GM18951 (cell line): ENCODE measurements around the gene CD70.
"Not testable (repeated sequence)": the region's sequence is repeated elsewhere in the genome, so short reads cannot be mapped to it uniquely, and the experiment has no call there.

ENCODE experiments used
- POLR2A ChIP-seq: IDR thresholded peaks from 4 replicates; pipeline ENCODE4 v1.6.1; 2011; ENCODE audit warnings: mild to moderate bottlenecking; ENCODE audit not compliant: insufficient read length, insufficient read depth; ENCODE audit errors: extremely low read depth
- in situ Hi-C: fragments of 300-500 bp; cut with MboI; formaldehyde crosslinking; loops from one replicate; pipeline ENCODE4 v1.12.0; 2022; ENCODE audit warnings: low sequenced_read_pairs, mixed read lengths, inconsistent platforms; ENCODE audit not compliant: unreplicated experiment

The CD70 gene

GRCh38 chr19:6604906-6605305 is 14.0 kb upstream of the CD70 start:
- no peak for TF ChIP-seq POLR2A
- in situ Hi-C loops: no loop called here

- TF ChIP-seq POLR2A: no peak
- in situ Hi-C loops: no loop called here
Observed at GRCh38 chr19:6602729-6603114, 11.8 kb upstream of the CD70 start.

- in situ Hi-C loops: not testable (repeated sequence)
Observed at GRCh38 chr19:6601537-6602052, 10.6 kb upstream of the CD70 start.

GRCh38 chr19:6600951-6601536 is 10.1 kb upstream of the CD70 start:
- in situ Hi-C loops: not testable (repeated sequence)

GRCh38 chr19:6599866-6600454 is 9.0 kb upstream of the CD70 start:
- TF ChIP-seq POLR2A: no peak
- in situ Hi-C loops: no loop called here

GRCh38 chr19:6598254-6598892 is 7.4 kb upstream of the CD70 start:
- in situ Hi-C loops: not testable (repeated sequence)

GRCh38 chr19:6597471-6598253 is 6.7 kb upstream of the CD70 start:
- in situ Hi-C loops: not testable (repeated sequence)

- in situ Hi-C loops: no loop called here
- no peak for TF ChIP-seq POLR2A
Observed at GRCh38 chr19:6596621-6597020, 5.7 kb upstream of the CD70 start.

GRCh38 chr19:6593651-6594416 is 2.9 kb upstream of the CD70 start:
- in situ Hi-C loops: no loop called here
- TF ChIP-seq POLR2A: no peak

GRCh38 chr19:6590258-6590826 is 608 bp downstream of the CD70 start:
- no peak for TF ChIP-seq POLR2A
- in situ Hi-C loops: no loop called here

GRCh38 chr19:6589711-6590257 is 1.2 kb downstream of the CD70 start:
- TF ChIP-seq POLR2A: no peak
- in situ Hi-C loops: no loop called here

- in situ Hi-C loops: no loop called here
- no peak for TF ChIP-seq POLR2A
Observed at GRCh38 chr19:6588508-6589345, 2.2 kb downstream of the CD70 start.
